ENCODE results near the gene RNFT2.

GRCh38 chr12:116879509-116880212 lies 141.5 kb downstream of the RNFT2 start:
- TF ChIP-seq CTCF (IDR thresholded peaks at IDR 0.05) (no peak), POLR2A (IDR thresholded peaks at IDR 0.05) (no peak)

Data from lower leg skin (tissue), 3 donors.